HG03460 (cell line): ENCODE measurements around the gene UNC13A.

ENCODE experiments used
- ATAC-seq: cut with Tn5 transposase; IDR thresholded peaks from one replicate; pipeline ENCODE4 v1.9.1; 2021; ENCODE audit not compliant: unreplicated experiment

UNC13A gene

GRCh38 chr19:17632577-17632976 lies 55.6 kb downstream of the UNC13A start:
- no peak for ATAC-seq

GRCh38 chr19:17629760-17630159 lies 58.4 kb downstream of the UNC13A start:
- no peak for ATAC-seq

GRCh38 chr19:17627921-17628320 lies 60.2 kb downstream of the UNC13A start:
- ATAC-seq: no peak

- ATAC-seq: no peak
These were observed 61.0 kb downstream of the UNC13A start for GRCh38 chr19:17627161-17627560.

- ATAC-seq: no peak
These were observed 61.6 kb downstream of the UNC13A start for GRCh38 chr19:17626456-17627015.

- no peak for ATAC-seq
These were observed 62.2 kb downstream of the UNC13A start for GRCh38 chr19:17625980-17626379.

GRCh38 chr19:17625043-17625442 lies 63.1 kb downstream of the UNC13A start:
- ATAC-seq: no peak

- ATAC-seq: no peak
These were observed 63.7 kb downstream of the UNC13A start for GRCh38 chr19:17624314-17624991.

- no peak for ATAC-seq
These were observed 64.8 kb downstream of the UNC13A start for GRCh38 chr19:17623224-17623935.

GRCh38 chr19:17620696-17621095 lies 67.5 kb downstream of the UNC13A start:
- ATAC-seq: no peak

- no peak for ATAC-seq
These were observed 69.2 kb downstream of the UNC13A start for GRCh38 chr19:17618936-17619335.

GRCh38 chr19:17618281-17618903 lies 69.8 kb downstream of the UNC13A start:
- ATAC-seq: no peak

GRCh38 chr19:17617807-17618192 lies 70.4 kb downstream of the UNC13A start:
- ATAC-seq: no peak

GRCh38 chr19:17616961-17617806 lies 71.0 kb downstream of the UNC13A start:
- no peak for ATAC-seq

- no peak for ATAC-seq
These were observed 71.5 kb downstream of the UNC13A start for GRCh38 chr19:17616686-17616960.

- ATAC-seq: no peak
These were observed 72.1 kb downstream of the UNC13A start for GRCh38 chr19:17615889-17616685.

GRCh38 chr19:17614476-17614875 lies 73.7 kb downstream of the UNC13A start:
- ATAC-seq: no peak

- no peak for ATAC-seq
These were observed 76.5 kb downstream of the UNC13A start for GRCh38 chr19:17611462-17612244.

- ATAC-seq: no peak
These were observed 77.8 kb downstream of the UNC13A start for GRCh38 chr19:17610384-17610783.

GRCh38 chr19:17607936-17608335 lies 80.2 kb downstream of the UNC13A start:
- ATAC-seq: no peak
